Frontal cortex (tissue), 4 donors: ENCODE results near the gene SLIT3. TPM values are rescaled to one million over a fixed set of nuclear protein-coding genes. Genes with fewer than 3 reads are reported as not detected.

Source experiments
- DNase-seq, 2 donors: peaks; one replicate each; pipeline ENCODE4 v3.0.0; 2012; ENCODE audit warnings: low spot score in 2 of 2
- FAIRE-seq: peaks from 2 replicates; lab custom pipeline; 2012; peaks lifted over from hg19 to GRCh38; lab: Jason Lieb, UNC
- total RNA-seq: library from RNA; depleted of rRNA; stranded (reverse); fragments of >200 nt; gene quantifications from one replicate; pipeline ENCODE4 v1.2.3, GENCODE V29; 2014
- donor health status: control.
- donor health status: control.
- donor health status: control.

SLIT3 gene
- total RNA-seq, 1 donor from 2014 or later, result 2.0 TPM

DNA sequence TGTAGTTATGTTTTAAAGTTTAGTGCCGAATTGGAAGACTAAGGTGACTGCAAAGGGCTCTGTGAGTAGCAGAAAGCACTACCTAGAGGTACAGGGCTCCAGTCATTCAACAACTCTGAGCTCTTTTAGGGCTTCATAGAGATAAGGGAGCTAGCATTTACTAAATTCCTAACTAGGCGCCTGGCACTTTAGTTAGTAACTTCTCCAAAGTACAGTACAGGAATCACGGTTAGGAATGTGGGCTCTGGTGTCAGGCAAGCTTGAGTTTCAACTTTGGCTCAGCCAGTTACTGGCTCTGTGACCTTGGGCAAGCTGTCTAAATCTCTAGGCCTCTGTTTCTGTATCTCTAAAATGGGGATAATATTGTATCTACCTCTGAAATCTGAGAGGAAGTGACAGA is 115.3 kb downstream of the SLIT3 start:
- DNase-seq, result no peak
- no peak for FAIRE-seq

DNA sequence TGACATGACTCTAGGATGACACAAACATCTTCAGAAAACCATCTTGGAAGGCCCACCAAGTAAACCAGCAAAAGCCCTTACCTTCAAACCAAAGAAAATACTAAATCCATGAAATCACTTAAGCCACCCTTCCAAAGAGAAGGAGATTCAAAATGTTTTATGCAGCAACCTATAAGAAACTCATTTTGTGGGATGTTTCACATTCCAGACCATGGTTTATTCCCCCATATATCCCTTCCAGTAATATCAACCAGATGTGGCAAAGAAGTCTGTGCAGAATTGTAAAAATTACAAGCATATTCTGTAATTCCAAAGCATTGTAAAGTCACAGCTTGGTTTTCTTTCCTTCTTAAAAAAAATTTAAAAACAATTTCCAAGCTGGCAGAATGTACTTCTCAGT is 117.4 kb downstream of the SLIT3 start:
- FAIRE-seq (no peak), DNase-seq (no peak)

DNA sequence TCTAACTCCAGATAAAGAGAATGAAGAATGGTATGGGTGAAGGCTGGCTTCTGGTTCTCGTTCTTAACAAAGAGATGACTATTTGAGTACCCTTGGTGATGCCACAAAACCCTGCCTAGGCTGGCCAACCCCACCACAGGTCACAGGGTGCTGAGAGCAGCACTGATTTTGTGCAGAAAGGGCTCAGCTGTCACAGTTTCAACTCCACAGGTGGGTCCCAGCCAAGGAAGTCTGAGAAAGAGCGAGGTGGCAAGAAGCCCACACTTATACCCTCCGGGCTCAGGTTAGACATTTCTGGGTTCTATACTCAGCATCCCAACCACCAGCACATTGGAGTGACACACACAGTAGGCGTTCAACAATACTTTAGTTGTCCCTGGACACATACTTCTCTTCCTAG is 118.1 kb downstream of the SLIT3 start:
- FAIRE-seq, result no peak
- no peak for DNase-seq

DNA sequence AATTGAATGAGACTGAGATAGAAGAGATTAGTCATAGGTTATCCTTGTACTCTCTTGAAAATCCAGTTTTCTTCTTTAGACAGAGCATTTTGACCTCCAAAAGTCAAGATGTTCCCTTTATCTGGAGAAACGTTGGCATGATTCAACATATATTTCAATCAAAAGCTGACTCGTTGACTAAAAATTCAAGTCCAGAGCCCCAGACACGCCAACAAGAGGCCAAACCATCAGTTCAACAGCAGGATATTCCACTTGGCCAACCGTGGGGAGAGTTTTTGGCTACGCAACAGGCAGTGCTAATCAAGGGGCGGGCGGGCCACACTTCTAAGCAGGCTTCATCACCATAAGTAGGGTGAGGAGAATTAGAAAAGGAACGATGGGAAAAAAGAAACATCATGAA is 119.1 kb downstream of the SLIT3 start:
- FAIRE-seq (no peak), DNase-seq (no peak)

DNA sequence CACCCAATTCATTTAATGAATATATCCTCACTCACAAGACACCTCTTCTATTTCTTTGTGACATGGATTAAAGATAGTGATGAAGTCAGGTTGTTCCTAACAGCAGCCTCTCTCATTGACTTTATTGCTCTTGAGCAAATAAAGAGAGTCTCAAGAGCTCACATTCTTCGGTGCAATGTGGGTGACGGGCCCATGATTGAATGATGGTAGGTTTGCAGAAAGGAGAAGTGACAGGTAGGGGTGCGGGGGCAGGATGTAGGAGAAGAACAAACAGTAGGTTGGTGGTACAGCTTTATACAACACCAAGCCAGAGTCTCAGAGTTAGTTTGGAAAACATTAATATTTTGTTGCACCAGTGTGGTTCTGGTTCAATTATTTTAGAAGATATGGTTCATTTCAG is 122.2 kb downstream of the SLIT3 start:
- FAIRE-seq, result no peak
- DNase-seq, result no peak

DNA sequence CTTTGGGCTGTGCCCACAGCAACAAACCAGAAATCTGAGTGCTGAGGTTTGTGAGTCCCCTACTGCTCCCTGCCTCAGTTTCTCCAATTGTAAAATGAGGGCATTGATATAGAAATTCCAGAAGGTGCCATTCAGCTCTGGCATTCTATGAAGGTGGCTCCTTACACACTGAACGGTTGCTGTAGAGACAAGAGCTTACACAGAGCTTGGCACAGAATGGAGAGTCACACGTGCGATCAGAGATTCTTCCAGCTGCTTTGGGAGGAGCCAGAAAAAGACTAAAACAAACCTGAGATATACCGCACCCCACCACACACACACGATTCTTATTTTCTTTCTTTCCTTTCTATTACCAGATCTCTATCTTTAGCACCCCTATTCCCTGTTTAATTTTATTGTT is 122.7 kb downstream of the SLIT3 start:
- no peak for DNase-seq
- FAIRE-seq, result no peak

DNA sequence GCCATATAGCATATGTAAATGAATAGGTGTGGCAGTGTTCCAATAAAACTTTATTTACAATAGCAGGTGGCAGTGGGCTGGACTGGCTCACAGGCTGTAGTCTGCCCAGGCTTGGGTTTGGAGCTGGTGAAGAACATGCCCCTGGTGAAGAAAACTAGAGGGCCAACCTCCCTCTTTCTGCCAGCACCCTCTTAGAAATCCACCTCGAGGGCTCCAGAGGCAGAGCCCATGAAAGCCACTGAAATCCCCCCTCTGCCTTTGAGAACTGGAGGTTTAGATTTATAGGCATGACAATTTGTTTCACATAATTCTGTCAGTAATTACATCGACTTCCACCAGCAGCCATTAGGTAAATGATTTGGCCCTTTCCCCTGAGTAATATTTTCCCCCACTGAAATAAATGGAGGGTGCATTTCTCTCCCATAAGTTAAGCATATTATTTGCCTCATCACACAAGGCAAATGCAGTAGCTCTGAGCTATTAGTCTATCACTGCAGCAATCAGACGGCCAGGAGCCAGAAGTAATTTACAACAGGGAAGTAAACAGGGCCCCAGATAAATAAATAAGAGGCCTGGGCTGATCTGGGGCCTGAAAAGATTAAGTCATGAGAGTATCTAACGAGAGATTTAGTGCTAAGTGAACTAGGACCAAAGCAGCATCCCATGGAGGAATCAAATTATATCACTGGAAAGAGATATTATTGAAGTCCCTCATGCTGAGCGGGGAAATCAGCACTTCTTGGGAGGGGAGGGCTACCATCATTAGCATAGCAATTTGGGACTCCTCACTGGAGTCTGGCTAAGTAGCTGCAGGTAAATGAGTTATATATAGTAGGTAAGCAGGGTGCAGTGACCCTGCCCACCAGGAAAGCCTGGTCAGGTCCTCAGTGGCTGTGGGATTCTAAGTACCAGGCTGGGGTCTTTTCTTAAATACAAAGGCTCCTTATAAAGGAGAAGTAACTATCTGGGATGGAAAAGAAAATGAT is 123.9 kb downstream of the SLIT3 start:
- FAIRE-seq, result no peak
- DNase-seq, result no peak

DNA sequence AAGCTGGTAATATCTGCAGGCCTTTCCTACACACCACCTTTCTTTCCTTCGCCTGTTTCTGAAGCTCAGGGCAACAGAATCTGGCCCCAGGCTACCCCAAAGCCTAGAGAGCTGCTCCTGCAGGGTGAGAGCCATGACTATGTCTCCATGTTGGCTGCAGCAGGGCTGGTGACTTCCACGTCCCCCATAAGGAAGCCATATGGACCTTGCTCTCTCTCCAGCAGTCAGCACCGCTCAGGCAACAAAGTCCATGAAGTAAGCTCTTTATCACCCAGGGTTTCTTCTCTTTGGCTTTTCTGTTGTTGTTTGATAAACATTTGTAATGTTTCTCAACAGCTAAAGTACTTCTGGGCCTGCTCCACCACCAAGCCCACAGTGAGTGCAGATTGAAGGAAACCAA is 125.2 kb downstream of the SLIT3 start:
- DNase-seq (no peak), FAIRE-seq (no peak)

DNA sequence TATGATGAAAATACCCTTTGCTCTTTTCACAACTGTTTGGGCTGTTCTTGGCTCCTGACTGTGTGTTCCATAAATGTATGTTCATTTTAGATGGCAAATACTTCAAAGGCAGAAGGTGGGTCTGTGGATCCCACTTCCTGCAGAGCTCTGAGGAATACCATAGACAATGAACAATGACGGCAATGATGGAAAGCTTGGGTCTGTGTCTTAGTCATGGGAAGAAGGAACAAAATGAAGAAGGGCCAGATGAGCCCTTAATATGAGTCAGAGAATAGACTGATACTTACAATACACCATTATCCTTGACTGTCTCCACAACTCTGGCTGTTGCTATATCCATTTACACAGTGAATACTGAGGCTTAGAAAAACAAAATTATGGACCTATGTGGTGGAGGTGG is 126.0 kb downstream of the SLIT3 start:
- no peak for FAIRE-seq
- no peak for DNase-seq

DNA sequence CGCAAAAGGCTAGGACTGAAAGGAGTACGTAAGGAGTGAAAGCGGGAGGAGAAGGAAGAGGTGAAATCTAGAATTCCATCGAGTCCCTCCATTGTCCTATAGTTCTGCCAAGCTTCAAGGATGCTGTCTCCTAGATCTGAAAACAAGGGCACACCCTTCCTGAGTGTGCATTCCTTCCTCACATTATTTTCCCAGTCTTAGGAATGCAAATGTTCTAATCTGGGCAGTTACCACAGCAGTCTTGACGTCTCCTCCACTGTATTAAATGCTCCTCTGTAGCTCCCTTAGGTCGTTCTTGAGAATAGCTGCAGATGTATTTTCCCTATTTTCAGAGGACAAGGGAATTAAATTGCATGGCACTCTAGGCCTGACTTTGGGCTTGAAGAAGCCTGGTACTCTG is 127.6 kb downstream of the SLIT3 start:
- FAIRE-seq (no peak), DNase-seq (no peak)

DNA sequence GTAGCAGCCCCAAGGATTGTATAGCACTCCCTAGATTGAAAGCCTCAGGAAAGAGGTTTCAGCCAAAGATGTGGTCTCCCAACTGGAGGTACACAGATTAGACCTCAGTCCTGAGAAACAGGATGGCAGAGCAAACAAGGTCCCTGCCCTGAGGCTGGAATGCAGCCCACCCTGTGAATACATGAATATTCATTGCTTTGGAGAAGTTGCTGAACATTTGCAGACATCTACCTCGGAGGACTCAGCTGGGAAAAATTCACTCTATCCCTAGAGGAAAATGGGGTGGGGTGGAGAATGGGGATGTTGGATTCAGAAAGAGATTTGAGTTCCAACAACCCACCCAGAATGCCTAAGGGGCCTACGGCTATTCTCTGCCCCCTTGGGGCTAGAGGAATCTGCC is 129.4 kb downstream of the SLIT3 start:
- DNase-seq (no peak), FAIRE-seq (no peak)

DNA sequence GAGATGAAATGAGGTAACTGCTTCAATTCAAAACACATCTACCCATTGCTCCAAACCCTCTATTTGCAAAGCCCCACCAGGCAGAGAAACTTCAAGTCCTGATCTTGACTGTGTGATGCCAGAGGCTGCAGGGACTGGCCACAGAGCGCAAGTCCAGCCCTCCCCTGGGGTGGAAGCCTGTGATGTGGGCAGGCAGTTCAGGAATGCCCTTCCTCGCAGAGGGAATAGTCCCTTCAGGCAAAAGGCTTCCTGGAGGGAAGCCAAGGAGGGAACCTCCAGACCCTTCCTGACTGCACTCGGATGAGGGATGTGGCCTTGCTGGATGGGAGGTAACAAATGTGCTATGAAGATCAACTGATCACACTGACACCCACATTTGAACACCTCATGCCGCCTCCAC is 131.2 kb downstream of the SLIT3 start:
- DNase-seq (no peak), FAIRE-seq (no peak)

DNA sequence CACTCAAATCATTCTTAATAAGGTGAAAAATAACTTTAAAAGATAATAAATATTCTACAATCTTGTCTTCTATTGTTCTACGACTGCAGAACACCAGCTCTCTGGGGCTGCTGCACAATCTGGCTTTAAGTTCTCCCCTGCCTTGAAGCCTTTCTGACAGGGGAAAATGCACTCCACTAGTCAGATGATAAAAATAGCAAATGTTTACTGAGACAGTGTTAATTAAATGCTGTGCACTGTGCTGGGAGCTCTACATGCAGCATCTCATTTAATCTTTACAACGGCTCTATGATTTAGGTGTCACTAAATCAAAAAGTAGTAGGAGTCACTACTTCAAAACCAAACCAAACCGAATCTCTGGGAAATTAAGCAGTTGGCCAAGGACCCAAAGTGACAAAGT is 132.7 kb downstream of the SLIT3 start:
- FAIRE-seq (no peak), DNase-seq (no peak)

DNA sequence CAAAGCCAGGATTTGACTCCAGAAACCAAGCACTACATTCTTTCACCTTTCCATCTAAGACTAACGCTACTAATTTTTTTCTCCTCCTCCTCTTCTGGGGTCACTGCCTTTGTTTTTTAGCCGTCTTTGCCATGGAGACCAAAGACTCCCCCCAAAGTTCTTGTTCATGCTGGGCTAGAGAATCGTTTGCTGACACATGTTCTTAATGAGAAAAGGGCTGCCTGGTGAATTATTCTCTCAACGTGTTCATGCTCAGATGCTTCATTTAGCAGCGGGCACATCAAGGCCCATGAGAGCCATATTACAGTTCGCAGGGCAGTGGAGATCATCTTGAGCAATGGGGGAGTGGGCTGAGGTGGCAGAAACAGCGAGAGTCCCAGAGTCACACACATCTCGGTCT is 134.9 kb downstream of the SLIT3 start:
- no peak for DNase-seq
- no peak for FAIRE-seq

DNA sequence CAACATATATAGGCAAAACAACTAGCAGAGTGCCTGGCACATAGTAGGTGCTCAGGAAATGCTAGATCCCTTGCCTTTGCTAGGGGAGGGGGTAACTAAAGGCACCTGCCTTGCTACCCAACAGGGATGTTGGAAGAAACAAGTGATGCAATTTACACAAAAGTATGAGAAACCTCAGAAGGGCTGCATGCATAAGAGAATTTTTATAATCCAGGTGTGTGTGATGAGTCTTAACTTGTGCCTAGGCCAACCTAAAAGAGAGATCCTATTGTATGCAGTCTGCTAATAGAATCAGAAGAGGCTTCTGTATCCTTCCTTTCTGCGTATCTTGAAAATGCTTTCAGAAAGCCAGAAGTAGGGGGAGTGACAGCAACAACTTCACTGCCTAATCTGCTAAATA is 135.9 kb downstream of the SLIT3 start:
- FAIRE-seq, result no peak
- no peak for DNase-seq

DNA sequence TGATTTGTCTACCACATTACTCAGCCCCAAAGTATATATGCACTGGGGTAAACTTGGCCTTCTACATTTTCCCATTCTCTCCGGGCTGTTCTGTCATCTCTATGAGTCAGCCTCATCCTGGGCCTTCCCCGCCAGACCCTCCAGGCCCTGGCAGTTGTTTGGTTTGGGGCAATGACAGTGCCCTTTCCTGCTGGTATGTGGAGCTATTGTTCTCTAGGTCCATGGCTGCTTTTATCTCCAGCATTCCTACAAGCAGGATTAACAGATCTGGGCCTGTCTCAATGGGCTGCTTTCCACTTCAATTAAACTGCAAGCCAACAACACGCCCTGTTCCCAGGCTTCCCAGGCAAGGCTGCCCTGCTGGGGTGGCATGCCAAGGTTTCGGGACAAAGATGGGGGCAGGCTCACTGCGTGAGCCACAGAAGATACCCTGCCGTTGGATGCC is 136.4 kb downstream of the SLIT3 start:
- DNase-seq (peak in 1 of 2 donors; percentile 12), FAIRE-seq (no peak)

DNA sequence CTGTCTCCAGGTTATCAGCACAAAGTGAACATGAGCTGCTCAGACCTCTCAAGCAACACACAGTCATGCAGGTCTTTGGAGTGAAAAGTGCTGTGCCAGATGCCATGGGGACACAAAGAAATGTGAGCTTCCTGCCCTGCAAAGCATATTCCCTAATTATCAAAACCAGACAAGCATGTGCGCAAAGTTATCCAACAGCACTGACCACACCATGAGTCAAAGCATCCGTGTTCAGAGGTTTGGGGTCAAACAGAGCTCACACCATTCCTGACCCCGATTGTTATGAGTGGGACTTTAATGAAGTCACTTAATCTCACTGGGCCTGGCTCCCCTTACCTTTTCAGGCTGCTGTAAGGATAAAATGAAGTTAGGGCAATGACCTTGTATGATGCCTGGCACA is 138.5 kb downstream of the SLIT3 start:
- FAIRE-seq (no peak), DNase-seq (no peak)

DNA sequence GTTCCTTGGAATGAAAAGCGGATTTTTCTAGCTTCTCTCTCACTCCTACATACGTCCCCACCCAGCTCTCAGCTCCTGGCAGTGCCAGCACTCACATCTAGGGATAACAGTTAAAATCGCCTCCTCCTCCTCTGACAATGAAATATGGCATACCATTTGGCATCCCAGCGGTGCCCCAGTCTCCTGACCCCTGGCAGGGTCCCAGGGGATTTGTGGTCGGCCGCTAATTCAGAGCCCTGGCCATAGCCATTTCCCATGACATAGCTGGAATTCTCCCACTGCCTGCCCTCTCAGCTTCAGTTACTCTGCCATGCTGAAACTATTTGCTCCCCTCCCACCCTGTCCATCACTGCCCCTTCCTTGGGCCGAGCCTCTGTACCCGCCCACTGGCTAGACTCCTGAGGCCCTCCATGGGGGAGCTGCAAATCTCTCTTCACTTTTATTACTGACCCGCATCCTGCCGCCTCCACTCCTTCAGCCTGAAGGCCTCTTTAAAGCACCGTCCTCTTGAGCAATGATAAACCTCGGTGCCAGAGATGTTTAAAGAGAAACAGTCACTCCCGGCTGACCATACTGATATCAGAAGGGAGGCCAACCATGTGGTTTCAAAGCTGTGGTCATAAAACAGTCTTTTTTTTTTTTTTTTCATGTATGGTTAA is 139.8 kb downstream of the SLIT3 start:
- DNase-seq (no peak), FAIRE-seq (no peak)

DNA sequence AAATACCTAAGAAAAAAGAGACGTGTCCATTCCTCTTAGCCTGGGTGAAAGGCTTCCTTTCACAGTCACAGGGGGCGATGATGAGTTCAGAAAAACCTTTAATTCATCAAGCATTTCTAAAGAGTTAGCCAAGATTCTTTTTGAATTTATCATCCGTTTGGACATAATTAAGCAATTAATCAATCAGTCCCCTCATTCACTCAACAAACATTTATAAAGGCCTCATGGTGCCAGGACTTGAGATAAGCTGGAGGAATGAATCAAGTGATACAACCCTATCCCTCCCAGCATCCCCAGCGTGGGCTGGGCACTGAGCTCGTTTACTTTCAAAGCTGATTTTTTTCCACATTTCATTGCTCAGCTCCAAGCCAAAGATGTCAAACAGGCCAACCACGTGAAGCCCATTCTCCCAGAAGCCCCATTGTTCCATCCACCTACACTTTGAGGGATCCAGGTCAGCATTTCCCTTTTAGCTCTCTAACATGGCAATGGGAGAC is 140.5 kb downstream of the SLIT3 start:
- FAIRE-seq (no peak), DNase-seq (no peak)

DNA sequence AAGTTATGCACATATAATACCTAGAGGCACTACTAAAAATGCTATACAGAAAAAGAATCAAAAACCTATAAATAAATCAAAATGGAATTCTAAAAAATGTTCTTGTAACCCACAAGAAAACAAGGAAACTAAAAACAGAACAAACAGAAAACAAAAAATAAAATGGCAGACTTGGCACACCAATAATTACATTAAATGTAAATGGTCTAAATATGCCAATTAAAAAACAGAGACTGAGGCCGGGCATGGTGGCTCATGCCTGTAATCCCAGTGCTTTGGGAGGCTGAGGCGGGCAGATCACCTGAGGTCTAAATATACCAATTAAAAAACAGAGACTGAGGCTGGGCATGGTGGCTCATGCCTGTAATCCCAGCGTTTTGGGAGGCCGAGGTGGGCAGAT is 142.2 kb downstream of the SLIT3 start:
- DNase-seq (no peak), FAIRE-seq (no peak)

DNA sequence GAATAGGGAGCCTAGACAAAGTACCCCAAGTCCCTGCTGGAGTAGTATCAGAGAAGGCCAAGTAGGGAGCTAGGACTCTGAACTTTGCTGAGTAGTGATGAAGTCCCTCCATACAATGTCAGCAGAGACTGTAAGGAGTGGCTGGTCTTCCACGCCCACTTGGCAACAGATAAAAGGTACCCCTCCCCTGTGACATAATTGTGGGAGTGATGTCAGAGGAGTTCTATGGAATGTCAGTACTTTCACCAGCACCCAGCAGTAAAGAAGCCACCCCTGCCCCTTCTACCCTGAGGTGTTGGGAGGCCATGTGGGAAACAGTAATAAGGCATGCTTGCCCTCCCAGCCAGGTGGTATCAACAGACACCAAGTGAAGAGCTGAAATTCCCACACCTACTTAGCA is 143.9 kb downstream of the SLIT3 start:
- FAIRE-seq (no peak), DNase-seq (no peak)
